GM18873 (cell line): Measurements from ENCODE around the gene F2R.
"Not testable (repeated sequence)": the region's sequence is repeated elsewhere in the genome, so short reads cannot be mapped to it uniquely, and the experiment has no call there.

Source experiments
- ATAC-seq: cut with Tn5 transposase; IDR thresholded peaks from one replicate; pipeline ENCODE4 v1.9.1; 2021; ENCODE audit warnings: mild to moderate bottlenecking, moderate library complexity, moderate number of reproducible peaks; ENCODE audit not compliant: unreplicated experiment, low FRiP score

F2R gene

GRCh38 chr5:76715736-76716455 lies at the start of gene F2R:
TSS of gene F2R (plus strand) at chr5:76716126. CDS start at chr5:76716308, 182 bp downstream.
- ATAC-seq = no peak

GRCh38 chr5:76667495-76667894 lies 48.4 kb upstream of the F2R start:
- no peak for ATAC-seq

GRCh38 chr5:76669245-76669644 lies 46.7 kb upstream of the F2R start:
- ATAC-seq = no peak

GRCh38 chr5:76670508-76670907 lies 45.4 kb upstream of the F2R start:
- no peak for ATAC-seq

GRCh38 chr5:76672242-76672641 lies 43.7 kb upstream of the F2R start:
- ATAC-seq = no peak

GRCh38 chr5:76673125-76673524 lies 42.8 kb upstream of the F2R start:
- no peak for ATAC-seq

GRCh38 chr5:76674330-76675066 lies 41.4 kb upstream of the F2R start:
- ATAC-seq = no peak

GRCh38 chr5:76675364-76675763 lies 40.6 kb upstream of the F2R start:
- no peak for ATAC-seq

GRCh38 chr5:76677849-76678472 lies 38.0 kb upstream of the F2R start:
- ATAC-seq = no peak

GRCh38 chr5:76679231-76679630 lies 36.7 kb upstream of the F2R start:
- ATAC-seq = no peak

- ATAC-seq = not testable (repeated sequence)
These were observed 35.1 kb upstream of the F2R start for GRCh38 chr5:76680826-76681225.

GRCh38 chr5:76681287-76681686 lies 34.6 kb upstream of the F2R start:
- ATAC-seq = no peak

- ATAC-seq = no peak
These were observed 33.5 kb upstream of the F2R start for GRCh38 chr5:76682387-76682786.

GRCh38 chr5:76683816-76684731 lies 31.9 kb upstream of the F2R start:
- no peak for ATAC-seq

- no peak for ATAC-seq
These were observed 31.0 kb upstream of the F2R start for GRCh38 chr5:76684756-76685519.

GRCh38 chr5:76685704-76686103 lies 30.2 kb upstream of the F2R start:
- ATAC-seq = no peak

GRCh38 chr5:76688212-76688611 lies 27.7 kb upstream of the F2R start:
- ATAC-seq = no peak

GRCh38 chr5:76688836-76689235 lies 27.1 kb upstream of the F2R start:
- no peak for ATAC-seq

- ATAC-seq = no peak
These were observed 26.4 kb upstream of the F2R start for GRCh38 chr5:76689321-76690036.
